Bronchial epithelial cell (primary cell): Measurements from ENCODE around the gene CEP104. TPM values are rescaled to one million over a fixed set of nuclear protein-coding genes. Genes with fewer than 3 reads are reported as not detected.

ENCODE experiments used
- DNase-seq: peaks from one replicate; pipeline ENCODE4 v3.0.0-alpha.2; 2010; ENCODE audit warnings: low read depth
- FAIRE-seq: peaks from 2 replicates; lab custom pipeline; 2011; peaks lifted over from hg19 to GRCh38; lab: Jason Lieb, UNC
- H3K27me3 ChIP-seq: 2 replicates; pipeline ENCODE4 v1.5.1; 2011; ENCODE audit warnings: low read length; ENCODE audit not compliant: control insufficient read depth, insufficient read depth
- H3K36me3 ChIP-seq: 2 replicates; pipeline ENCODE4 v1.5.1; 2011; ENCODE audit warnings: low read length; ENCODE audit not compliant: control insufficient read depth, insufficient read depth
- H3K4me3 ChIP-seq: 2 replicates; pipeline ENCODE4 v1.5.1; 2011; ENCODE audit warnings: mild to moderate bottlenecking, low read depth, low read length, control low read depth
- total RNA-seq: library from RNA; depleted of rRNA; stranded (reverse); fragments of >200 nt; gene quantifications from 2 replicates; pipeline ENCODE4 v1.2.1, GENCODE V29; 2014
- TF ChIP-seq, protein P1 (sequence below): IDR thresholded peaks from 2 replicates; pipeline ENCODE4 v1.5.1; 2011; ENCODE audit warnings: mild to moderate bottlenecking, moderate library complexity, low read length, control low read depth, inconsistent platforms; ENCODE audit not compliant: insufficient read depth, severe bottlenecking

CEP104 gene
- total RNA-seq, 1 donor from 2014 or later = 15.3 TPM

- TF ChIP-seq, protein P1, sequence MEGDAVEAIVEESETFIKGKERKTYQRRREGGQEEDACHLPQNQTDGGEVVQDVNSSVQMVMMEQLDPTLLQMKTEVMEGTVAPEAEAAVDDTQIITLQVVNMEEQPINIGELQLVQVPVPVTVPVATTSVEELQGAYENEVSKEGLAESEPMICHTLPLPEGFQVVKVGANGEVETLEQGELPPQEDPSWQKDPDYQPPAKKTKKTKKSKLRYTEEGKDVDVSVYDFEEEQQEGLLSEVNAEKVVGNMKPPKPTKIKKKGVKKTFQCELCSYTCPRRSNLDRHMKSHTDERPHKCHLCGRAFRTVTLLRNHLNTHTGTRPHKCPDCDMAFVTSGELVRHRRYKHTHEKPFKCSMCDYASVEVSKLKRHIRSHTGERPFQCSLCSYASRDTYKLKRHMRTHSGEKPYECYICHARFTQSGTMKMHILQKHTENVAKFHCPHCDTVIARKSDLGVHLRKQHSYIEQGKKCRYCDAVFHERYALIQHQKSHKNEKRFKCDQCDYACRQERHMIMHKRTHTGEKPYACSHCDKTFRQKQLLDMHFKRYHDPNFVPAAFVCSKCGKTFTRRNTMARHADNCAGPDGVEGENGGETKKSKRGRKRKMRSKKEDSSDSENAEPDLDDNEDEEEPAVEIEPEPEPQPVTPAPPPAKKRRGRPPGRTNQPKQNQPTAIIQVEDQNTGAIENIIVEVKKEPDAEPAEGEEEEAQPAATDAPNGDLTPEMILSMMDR = peak; percentile 42
- FAIRE-seq (no peak), DNase-seq (peak; percentile 20)
- H3K27me3 ChIP-seq = no peaks in the 10 kb centered on the region
- H3K36me3 ChIP-seq = peaks cover 41% of the 10 kb centered on the region
- no peak overlapping the region for H3K4me3 ChIP-seq
These were observed 71.4 kb downstream of the CEP104 start for GRCh38 chr1:3785456-3786157.

DNA sequence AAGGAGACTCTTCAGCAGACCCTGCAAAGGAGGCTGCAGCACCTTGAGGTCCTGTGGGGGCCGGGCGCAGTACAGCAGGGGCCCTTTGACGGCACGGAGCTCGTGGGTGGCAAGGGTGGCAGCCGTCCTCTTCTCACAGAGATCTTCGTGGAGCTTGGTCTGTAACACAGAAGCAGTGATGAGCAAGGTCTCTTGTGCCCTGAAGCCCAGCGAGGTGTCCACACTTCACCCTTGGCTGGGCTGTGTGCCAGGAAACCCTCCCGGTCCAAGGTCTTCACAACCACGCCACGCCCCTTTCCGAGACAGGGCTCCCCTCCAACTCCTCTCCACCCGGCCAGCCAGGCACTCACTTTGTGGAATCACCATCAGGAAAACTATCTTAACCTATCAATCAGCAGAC is 72.0 kb downstream of the CEP104 start:
- FAIRE-seq = no peak
- Histone ChIP-seq H3K27me3 (no peaks in the 10 kb centered on the region), H3K36me3 (peaks cover 38% of the 10 kb centered on the region), H3K4me3 (no peak overlapping the region)
- TF ChIP-seq, protein P1 = no peak
- no peak for DNase-seq

DNA sequence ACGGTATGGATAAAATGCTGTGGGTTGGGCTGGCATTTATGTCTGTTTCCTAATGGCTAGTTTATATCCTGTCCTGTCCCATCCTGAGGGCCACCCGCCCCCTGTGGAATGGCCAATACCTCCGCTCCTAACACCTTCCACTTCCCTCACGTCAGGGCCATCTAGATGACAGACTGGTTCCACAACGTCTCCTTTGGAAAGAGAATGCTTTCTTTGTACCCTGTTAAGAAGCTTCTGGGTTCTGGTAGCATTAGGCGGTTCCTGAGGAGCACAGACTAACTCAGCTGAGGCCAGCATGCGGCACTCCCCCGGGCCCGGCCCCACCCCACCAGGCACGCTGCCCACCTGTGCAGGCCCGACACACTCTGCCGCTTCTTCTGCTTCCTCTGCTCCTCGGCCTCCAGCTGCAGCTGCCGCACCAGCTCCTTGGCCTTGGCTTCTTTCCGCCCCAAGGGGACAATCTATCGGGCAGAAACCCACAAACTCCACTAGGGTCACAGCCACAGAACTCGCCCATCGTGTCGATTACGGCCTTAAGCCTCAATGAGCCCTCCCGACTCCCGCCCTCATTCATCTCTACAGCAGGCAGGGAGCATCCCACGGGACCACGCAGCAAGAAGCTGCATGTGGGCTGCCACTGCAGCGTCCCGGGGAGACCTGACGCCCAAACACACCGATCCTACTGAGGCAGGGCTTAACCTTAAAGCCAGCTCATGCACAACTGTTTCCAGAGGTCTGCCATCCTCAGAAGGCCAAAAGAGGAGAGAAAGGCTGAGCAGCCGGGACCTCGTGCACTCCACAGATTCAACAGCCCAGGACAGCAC is 73.1 kb downstream of the CEP104 start:
- TF ChIP-seq, protein P1 = no peak
- Histone ChIP-seq H3K27me3 (no peaks in the 10 kb centered on the region), H3K4me3 (no peak overlapping the region), H3K36me3 (peaks cover 39% of the 10 kb centered on the region)
- FAIRE-seq (no peak), DNase-seq (no peak)

DNA sequence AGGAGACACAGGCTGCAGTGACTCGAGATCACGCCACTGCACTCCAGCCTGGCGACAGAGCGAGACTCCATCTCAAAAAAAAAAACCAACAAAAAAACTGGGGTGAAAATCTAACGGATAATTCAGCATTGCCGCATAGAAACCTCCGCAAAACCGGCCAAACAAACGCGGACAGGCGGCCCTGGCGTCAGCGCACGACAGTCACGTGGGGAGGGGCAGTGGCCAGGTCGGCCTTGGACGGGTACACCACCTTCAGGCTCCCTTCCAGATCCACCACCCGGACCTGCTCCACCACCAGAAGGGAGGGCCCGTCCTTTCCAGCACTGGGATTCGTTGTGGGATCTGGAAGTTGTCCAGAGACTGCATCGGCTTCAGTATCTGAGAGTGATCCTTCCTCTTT is 76.1 kb downstream of the CEP104 start:
- FAIRE-seq = no peak
- Histone ChIP-seq H3K27me3 (no peaks in the 10 kb centered on the region), H3K4me3 (no peak overlapping the region), H3K36me3 (peaks cover 27% of the 10 kb centered on the region)
- TF ChIP-seq, protein P1 = no peak
- no peak for DNase-seq

GRCh38 chr1:3779912-3780416 is 77.0 kb downstream of the CEP104 start:
- DNase-seq (no peak), FAIRE-seq (no peak)
- H3K4me3 ChIP-seq = no peak overlapping the region
- peaks cover 24% of the 10 kb centered on the region for H3K36me3 ChIP-seq
- no peaks in the 10 kb centered on the region for H3K27me3 ChIP-seq
- TF ChIP-seq, protein P1 = no peak
